PC-9 (cell line): ENCODE results near the gene OGDH.

Experiments used
- EZH2 ChIP-seq: fragments of 200-600 bp; sonication (generic); IDR thresholded peaks from 2 replicates; pipeline ENCODE4 v1.8.0; 2017; ENCODE audit warnings: antibody characterized with exemption, low read depth
- TF ChIP-seq, protein P1 (sequence below): fragments of 200-600 bp; sonication (generic); conservative IDR thresholded peaks from 2 replicates; pipeline ENCODE4 v1.6.1; 2017; ENCODE audit warnings: mixed run types, antibody characterized with exemption, mild to moderate bottlenecking, moderate library complexity

- TF ChIP-seq, protein P1, sequence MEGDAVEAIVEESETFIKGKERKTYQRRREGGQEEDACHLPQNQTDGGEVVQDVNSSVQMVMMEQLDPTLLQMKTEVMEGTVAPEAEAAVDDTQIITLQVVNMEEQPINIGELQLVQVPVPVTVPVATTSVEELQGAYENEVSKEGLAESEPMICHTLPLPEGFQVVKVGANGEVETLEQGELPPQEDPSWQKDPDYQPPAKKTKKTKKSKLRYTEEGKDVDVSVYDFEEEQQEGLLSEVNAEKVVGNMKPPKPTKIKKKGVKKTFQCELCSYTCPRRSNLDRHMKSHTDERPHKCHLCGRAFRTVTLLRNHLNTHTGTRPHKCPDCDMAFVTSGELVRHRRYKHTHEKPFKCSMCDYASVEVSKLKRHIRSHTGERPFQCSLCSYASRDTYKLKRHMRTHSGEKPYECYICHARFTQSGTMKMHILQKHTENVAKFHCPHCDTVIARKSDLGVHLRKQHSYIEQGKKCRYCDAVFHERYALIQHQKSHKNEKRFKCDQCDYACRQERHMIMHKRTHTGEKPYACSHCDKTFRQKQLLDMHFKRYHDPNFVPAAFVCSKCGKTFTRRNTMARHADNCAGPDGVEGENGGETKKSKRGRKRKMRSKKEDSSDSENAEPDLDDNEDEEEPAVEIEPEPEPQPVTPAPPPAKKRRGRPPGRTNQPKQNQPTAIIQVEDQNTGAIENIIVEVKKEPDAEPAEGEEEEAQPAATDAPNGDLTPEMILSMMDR = no peak
- TF ChIP-seq EZH2 = no peak
Observed at GRCh38 chr7:44583146-44583865, 23.1 kb upstream of the OGDH start.
